ENCODE data around the gene AFF1.
A peak's percentile ranks its signal among the peaks of the same experiment; 100 is the strongest.

The AFF1 gene

GRCh38 chr4:86934147-86934770 is 552 bp upstream of the AFF1 start:
- H3K4me3 ChIP-seq (ENCODE audit: control insufficient read depth, low read depth, low read length) = peak overlapping the region; percentile 59
- TF ChIP-seq, protein P1, sequence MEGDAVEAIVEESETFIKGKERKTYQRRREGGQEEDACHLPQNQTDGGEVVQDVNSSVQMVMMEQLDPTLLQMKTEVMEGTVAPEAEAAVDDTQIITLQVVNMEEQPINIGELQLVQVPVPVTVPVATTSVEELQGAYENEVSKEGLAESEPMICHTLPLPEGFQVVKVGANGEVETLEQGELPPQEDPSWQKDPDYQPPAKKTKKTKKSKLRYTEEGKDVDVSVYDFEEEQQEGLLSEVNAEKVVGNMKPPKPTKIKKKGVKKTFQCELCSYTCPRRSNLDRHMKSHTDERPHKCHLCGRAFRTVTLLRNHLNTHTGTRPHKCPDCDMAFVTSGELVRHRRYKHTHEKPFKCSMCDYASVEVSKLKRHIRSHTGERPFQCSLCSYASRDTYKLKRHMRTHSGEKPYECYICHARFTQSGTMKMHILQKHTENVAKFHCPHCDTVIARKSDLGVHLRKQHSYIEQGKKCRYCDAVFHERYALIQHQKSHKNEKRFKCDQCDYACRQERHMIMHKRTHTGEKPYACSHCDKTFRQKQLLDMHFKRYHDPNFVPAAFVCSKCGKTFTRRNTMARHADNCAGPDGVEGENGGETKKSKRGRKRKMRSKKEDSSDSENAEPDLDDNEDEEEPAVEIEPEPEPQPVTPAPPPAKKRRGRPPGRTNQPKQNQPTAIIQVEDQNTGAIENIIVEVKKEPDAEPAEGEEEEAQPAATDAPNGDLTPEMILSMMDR (conservative IDR thresholded peaks at IDR 0.05; ENCODE audit: control insufficient read depth, insufficient read depth, low read depth, low read length) = no peak
- no peak for DNase-seq (ENCODE audit: low read depth)

DNA sequence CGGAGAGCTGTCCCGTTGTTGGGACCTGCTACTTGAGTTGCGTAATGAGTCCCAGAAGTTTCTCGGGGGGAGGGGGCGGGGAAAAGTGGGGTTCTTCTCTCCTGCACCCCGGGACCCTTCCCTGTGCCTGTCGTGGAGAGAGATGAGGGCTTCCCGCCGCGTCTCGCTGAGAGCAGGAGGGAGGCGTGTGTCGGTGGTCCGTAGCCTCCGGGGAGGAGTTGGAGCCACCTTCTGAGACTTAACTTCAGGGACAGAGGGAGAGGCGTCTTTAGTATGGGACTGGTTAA is 698 bp downstream of the AFF1 start:
- no peak for DNase-seq (ENCODE audit: low read depth)

DNA sequence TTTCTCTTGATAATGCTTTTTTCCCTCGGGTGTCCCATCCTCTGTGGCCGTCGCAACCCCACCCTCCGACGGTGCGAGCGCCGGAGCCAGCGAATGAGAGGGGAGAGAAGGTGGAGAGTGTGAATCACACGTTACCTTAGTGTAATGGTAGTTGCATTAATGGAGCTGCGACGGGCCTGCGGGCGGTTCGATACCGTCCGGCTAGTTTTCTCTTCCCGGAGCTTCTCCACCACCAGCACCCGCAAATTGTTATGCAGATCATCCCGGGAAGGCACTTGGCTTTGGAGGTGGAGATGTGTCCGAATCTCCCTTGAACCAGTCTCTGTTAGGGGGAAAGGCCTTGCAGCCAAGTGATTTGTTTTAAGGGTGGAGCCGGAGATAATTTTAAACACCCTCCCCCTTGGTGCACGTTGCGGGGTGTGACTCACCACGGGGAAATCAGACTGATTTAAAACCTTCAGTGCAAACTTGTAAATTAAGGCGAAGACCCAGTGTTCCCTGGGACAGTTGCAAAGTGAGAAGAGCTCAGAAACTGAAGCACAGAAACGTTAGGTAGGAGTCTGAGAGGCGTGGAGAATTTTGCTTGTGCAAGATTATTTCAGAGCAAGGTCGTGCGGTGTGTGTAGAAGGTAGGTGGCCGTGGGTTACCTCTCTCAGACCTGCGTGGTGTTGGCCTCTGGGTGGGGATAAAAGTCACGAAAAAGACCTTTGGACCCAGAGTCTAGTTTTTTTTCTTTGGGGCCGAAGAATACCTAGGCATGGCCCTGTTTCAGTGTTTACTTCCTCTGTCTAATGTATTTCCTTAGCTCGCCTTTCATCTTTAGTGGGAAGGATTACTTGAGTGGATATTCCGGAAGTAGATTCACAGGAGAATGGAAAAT is 1.3 kb downstream of the AFF1 start:
- peak overlapping the region; percentile 84 for H3K4me3 ChIP-seq (ENCODE audit: control insufficient read depth, low read depth, low read length)
- TF ChIP-seq, protein P1 (conservative IDR thresholded peaks at IDR 0.05; ENCODE audit: control insufficient read depth, insufficient read depth, low read depth, low read length) = no peak
- DNase-seq (ENCODE audit: low read depth) = peak; percentile 70

More for the DNA sequence above, 698 bp downstream of the AFF1 start:
- TF ChIP-seq, protein P1 (conservative IDR thresholded peaks at IDR 0.05; ENCODE audit: control insufficient read depth, insufficient read depth, low read depth, low read length) = no peak
- peak overlapping the region; percentile 84 for H3K4me3 ChIP-seq (ENCODE audit: control insufficient read depth, low read depth, low read length)

DNA sequence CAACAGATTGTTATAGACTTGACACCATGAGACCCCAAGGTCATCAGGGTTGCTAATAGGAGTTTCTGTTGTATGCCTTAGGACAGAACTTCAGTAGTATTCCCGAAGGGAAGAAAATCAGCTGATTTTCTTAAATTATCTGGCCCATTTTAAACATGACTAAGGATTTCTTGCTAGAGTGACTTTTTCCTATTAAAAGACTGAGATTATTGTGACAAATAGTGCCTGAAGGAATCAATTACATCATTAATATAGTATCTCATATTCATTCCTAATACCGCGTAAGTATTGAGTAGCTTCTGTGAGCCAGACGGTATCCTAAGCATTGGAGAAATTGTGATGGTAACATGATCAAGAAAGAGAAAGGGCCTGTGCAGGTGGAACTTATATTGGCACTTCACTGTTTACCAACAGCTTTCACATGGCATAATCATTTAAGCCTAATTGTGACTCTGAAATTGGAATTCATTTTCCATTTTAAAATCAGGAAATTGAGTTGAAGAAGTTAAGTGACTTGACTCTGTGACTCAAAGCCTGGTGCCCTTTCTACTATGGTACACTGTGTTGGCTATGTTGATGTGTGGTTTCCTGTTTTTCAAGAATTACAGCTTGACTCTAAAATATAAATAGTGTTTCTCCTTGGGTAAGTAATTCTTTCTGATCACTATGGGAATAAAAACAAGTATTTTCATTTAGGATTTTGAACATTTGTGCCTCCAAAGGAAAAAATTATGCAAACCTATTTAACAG is 4.1 kb downstream of the AFF1 start:
- TF ChIP-seq, protein P1 (conservative IDR thresholded peaks at IDR 0.05; ENCODE audit: control insufficient read depth, insufficient read depth, low read depth, low read length) = no peak
- no peak overlapping the region for H3K4me3 ChIP-seq (ENCODE audit: control insufficient read depth, low read depth, low read length)
- peak; percentile 26 for DNase-seq (ENCODE audit: low read depth)

- no peak overlapping the region for H3K4me3 ChIP-seq (ENCODE audit: control insufficient read depth, low read depth, low read length)
- TF ChIP-seq, protein P1 (conservative IDR thresholded peaks at IDR 0.05; ENCODE audit: control insufficient read depth, insufficient read depth, low read depth, low read length) = no peak
- DNase-seq (ENCODE audit: low read depth) = peak; percentile 59
These were observed 5.1 kb downstream of the AFF1 start for GRCh38 chr4:86939729-86940575.

GRCh38 chr4:86940920-86941460 is 6.2 kb downstream of the AFF1 start:
- H3K4me3 ChIP-seq (ENCODE audit: control insufficient read depth, low read depth, low read length) = no peak overlapping the region
- no peak for DNase-seq (ENCODE audit: low read depth)
- TF ChIP-seq, protein P1 (conservative IDR thresholded peaks at IDR 0.05; ENCODE audit: control insufficient read depth, insufficient read depth, low read depth, low read length) = no peak
